Measurements from ENCODE around the gene IFNK. TPM values are rescaled to one million over a fixed set of nuclear protein-coding genes. Genes with fewer than 3 reads are reported as not detected.

IFNK gene
- total and polyA plus RNA-seq, 2 donors (not counting 1 experiment from before 2014, with no cell fraction given), result not detected

GRCh38 chr9:27534131-27534530, 10.0 kb downstream of the IFNK start:
- H3K27ac ChIP-seq (ENCODE audit: insufficient read depth, low read length), result no peak overlapping the region
- H3K9ac ChIP-seq (ENCODE audit: insufficient read depth, low read length), result no peak overlapping the region
- no peaks in the 10 kb centered on the region for H3K79me2 ChIP-seq (ENCODE audit: control insufficient read depth, insufficient read depth, low read length)
- H3K36me3 ChIP-seq (ENCODE audit: control insufficient read depth, insufficient read depth, low read length), result no peaks in the 10 kb centered on the region
- no peak overlapping the region for H3K4me2 ChIP-seq (ENCODE audit: extremely low read depth, insufficient read depth, low read length)
- DNase-seq (ENCODE audit: low read depth in 2 of 2), result no peak
- no peaks in the 10 kb centered on the region for H3K9me3 ChIP-seq (ENCODE audit: control insufficient read depth, insufficient read depth, low read depth, low read length)
- no peak overlapping the region for H2AFZ ChIP-seq (ENCODE audit: low read length)
- no peak overlapping the region for H3K4me3 ChIP-seq (replicated peaks in 1 of 4; ENCODE audit: control extremely low read depth in 1 of 4, insufficient read depth in 1 of 4, low read depth in 3 of 4, low read length in 4 of 4)
- H3K27me3 ChIP-seq (ENCODE audit: control insufficient read depth, insufficient read depth, low read length), result peaks cover 2% of the 10 kb centered on the region
- TF ChIP-seq EZH2 (IDR thresholded peaks at IDR 0.05; ENCODE audit: low read length, missing control alignments), result no peak
- TF ChIP-seq, protein P1, sequence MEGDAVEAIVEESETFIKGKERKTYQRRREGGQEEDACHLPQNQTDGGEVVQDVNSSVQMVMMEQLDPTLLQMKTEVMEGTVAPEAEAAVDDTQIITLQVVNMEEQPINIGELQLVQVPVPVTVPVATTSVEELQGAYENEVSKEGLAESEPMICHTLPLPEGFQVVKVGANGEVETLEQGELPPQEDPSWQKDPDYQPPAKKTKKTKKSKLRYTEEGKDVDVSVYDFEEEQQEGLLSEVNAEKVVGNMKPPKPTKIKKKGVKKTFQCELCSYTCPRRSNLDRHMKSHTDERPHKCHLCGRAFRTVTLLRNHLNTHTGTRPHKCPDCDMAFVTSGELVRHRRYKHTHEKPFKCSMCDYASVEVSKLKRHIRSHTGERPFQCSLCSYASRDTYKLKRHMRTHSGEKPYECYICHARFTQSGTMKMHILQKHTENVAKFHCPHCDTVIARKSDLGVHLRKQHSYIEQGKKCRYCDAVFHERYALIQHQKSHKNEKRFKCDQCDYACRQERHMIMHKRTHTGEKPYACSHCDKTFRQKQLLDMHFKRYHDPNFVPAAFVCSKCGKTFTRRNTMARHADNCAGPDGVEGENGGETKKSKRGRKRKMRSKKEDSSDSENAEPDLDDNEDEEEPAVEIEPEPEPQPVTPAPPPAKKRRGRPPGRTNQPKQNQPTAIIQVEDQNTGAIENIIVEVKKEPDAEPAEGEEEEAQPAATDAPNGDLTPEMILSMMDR (conservative IDR thresholded peaks at IDR 0.05 in 1 of 2, IDR thresholded peaks at IDR 0.05 in 1 of 2; ENCODE audit: low read depth in 1 of 2, low read length in 2 of 2), result no peak
- peaks cover 2% of the 10 kb centered on the region for H3K4me1 ChIP-seq (ENCODE audit: control insufficient read depth, extremely low read depth, insufficient read depth, low read length)
- H4K20me1 ChIP-seq (ENCODE audit: control insufficient read depth, extremely low read depth, insufficient read depth, low read length), result no peaks in the 10 kb centered on the region

GRCh38 chr9:27534658-27535209, 10.6 kb downstream of the IFNK start:
- TF ChIP-seq, protein P1 (conservative IDR thresholded peaks at IDR 0.05 in 1 of 2, IDR thresholded peaks at IDR 0.05 in 1 of 2; ENCODE audit: low read depth in 1 of 2, low read length in 2 of 2), result no peak
- no peak for TF ChIP-seq EZH2 (IDR thresholded peaks at IDR 0.05; ENCODE audit: low read length, missing control alignments)
- peaks cover 2% of the 10 kb centered on the region for H3K27me3 ChIP-seq (ENCODE audit: control insufficient read depth, insufficient read depth, low read length)
- H3K36me3 ChIP-seq (ENCODE audit: control insufficient read depth, insufficient read depth, low read length), result no peaks in the 10 kb centered on the region
- no peak overlapping the region for H3K4me2 ChIP-seq (ENCODE audit: extremely low read depth, insufficient read depth, low read length)
- peaks cover 2% of the 10 kb centered on the region for H3K4me1 ChIP-seq (ENCODE audit: control insufficient read depth, extremely low read depth, insufficient read depth, low read length)
- no peak overlapping the region for H2AFZ ChIP-seq (ENCODE audit: low read length)
- H3K9me3 ChIP-seq (ENCODE audit: control insufficient read depth, insufficient read depth, low read depth, low read length), result no peaks in the 10 kb centered on the region
- H3K79me2 ChIP-seq (ENCODE audit: control insufficient read depth, insufficient read depth, low read length), result no peaks in the 10 kb centered on the region
- no peak overlapping the region for H3K4me3 ChIP-seq (replicated peaks in 1 of 4; ENCODE audit: control extremely low read depth in 1 of 4, insufficient read depth in 1 of 4, low read depth in 3 of 4, low read length in 4 of 4)
- H4K20me1 ChIP-seq (ENCODE audit: control insufficient read depth, extremely low read depth, insufficient read depth, low read length), result no peaks in the 10 kb centered on the region
- no peak overlapping the region for H3K9ac ChIP-seq (ENCODE audit: insufficient read depth, low read length)
- no peak overlapping the region for H3K27ac ChIP-seq (ENCODE audit: insufficient read depth, low read length)
- DNase-seq (ENCODE audit: low read depth in 2 of 2), result no peak

DNA sequence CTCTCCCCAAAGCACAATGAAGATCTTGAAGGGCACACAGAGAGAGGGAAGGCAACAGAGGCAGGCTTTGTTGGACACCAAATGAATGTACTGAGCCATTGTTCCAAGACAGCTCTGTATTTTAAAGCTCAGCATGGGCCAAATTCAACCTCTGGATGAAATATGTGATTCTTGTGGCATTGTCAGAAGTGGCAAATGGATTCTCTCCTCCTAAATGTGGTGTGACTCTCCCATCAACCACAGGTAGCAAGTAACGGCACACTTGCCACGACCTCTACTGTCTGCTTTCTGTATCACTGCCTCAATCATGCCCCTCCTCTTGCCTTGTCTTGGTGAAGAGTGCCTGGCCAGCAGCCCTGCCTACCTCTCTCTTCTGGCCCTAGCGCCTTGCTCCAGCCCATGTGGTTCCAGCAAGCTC, 11.6 kb downstream of the IFNK start:
- TF ChIP-seq, protein P1 (conservative IDR thresholded peaks at IDR 0.05 in 1 of 2, IDR thresholded peaks at IDR 0.05 in 1 of 2; ENCODE audit: low read depth in 1 of 2, low read length in 2 of 2), result no peak
- no peak for TF ChIP-seq EZH2 (IDR thresholded peaks at IDR 0.05; ENCODE audit: low read length, missing control alignments)
- H3K4me2 ChIP-seq (ENCODE audit: extremely low read depth, insufficient read depth, low read length), result no peak overlapping the region
- peaks cover 6% of the 10 kb centered on the region for H3K4me1 ChIP-seq (ENCODE audit: control insufficient read depth, extremely low read depth, insufficient read depth, low read length)
- H3K9me3 ChIP-seq (ENCODE audit: control insufficient read depth, insufficient read depth, low read depth, low read length), result no peaks in the 10 kb centered on the region
- no peak overlapping the region for H3K4me3 ChIP-seq (replicated peaks in 1 of 4; ENCODE audit: control extremely low read depth in 1 of 4, insufficient read depth in 1 of 4, low read depth in 3 of 4, low read length in 4 of 4)
- H4K20me1 ChIP-seq (ENCODE audit: control insufficient read depth, extremely low read depth, insufficient read depth, low read length), result no peaks in the 10 kb centered on the region
- no peak overlapping the region for H2AFZ ChIP-seq (ENCODE audit: low read length)
- no peak overlapping the region for H3K9ac ChIP-seq (ENCODE audit: insufficient read depth, low read length)
- H3K27me3 ChIP-seq (ENCODE audit: control insufficient read depth, insufficient read depth, low read length), result no peaks in the 10 kb centered on the region
- no peaks in the 10 kb centered on the region for H3K79me2 ChIP-seq (ENCODE audit: control insufficient read depth, insufficient read depth, low read length)
- H3K27ac ChIP-seq (ENCODE audit: insufficient read depth, low read length), result no peak overlapping the region
- H3K36me3 ChIP-seq (ENCODE audit: control insufficient read depth, insufficient read depth, low read length), result no peaks in the 10 kb centered on the region
- DNase-seq (ENCODE audit: low read depth in 2 of 2), result no peak
